IPS-15b (cell line): Measurements from ENCODE around the gene GARIN5B.

ENCODE experiments used
- H3K27me3 ChIP-seq: one replicate; pipeline ENCODE4 v1.6.1; 2013; ENCODE audit warnings: low read length; ENCODE audit not compliant: control insufficient read depth, insufficient read depth
- H3K36me3 ChIP-seq: one replicate; pipeline ENCODE4 v1.6.1; 2013; ENCODE audit warnings: low read length; ENCODE audit not compliant: control insufficient read depth, insufficient read depth
- H3K4me1 ChIP-seq: one replicate; pipeline ENCODE4 v1.6.1; 2013; ENCODE audit warnings: mild to moderate bottlenecking, low read length; ENCODE audit not compliant: control insufficient read depth, insufficient read depth
- H3K4me3 ChIP-seq: one replicate; pipeline ENCODE4 v1.5.1; 2013; ENCODE audit warnings: low read depth, low read length
- H3K9ac ChIP-seq: one replicate; pipeline ENCODE4 v1.6.1; 2013; ENCODE audit warnings: low read depth, mild to moderate bottlenecking, low read length
- H3K9me3 ChIP-seq: one replicate; pipeline ENCODE4 v1.6.1; 2013; ENCODE audit warnings: mild to moderate bottlenecking, low read length; ENCODE audit not compliant: control insufficient read depth, insufficient read depth

Gene GARIN5B

GRCh38 chr19:55320844-55321419, 42.1 kb downstream of the GARIN5B start:
- Histone ChIP-seq H3K4me3 (no peak overlapping the region), H3K4me1 (no peaks in the 10 kb centered on the region), H3K9ac (no peak overlapping the region), H3K9me3 (no peaks in the 10 kb centered on the region), H3K36me3 (no peaks in the 10 kb centered on the region), H3K27me3 (no peaks in the 10 kb centered on the region)

- no peaks in the 10 kb centered on the region for H3K36me3 ChIP-seq
- H3K9ac ChIP-seq: peak overlapping the region; percentile 76
- no peaks in the 10 kb centered on the region for H3K9me3 ChIP-seq
- no peaks in the 10 kb centered on the region for H3K4me1 ChIP-seq
- no peaks in the 10 kb centered on the region for H3K27me3 ChIP-seq
- H3K4me3 ChIP-seq: peak overlapping the region; percentile 65
Measured at GRCh38 chr19:55319785-55320184, 43.3 kb downstream of the GARIN5B start.

- Histone ChIP-seq H3K4me3 (no peak overlapping the region), H3K9ac (no peak overlapping the region), H3K36me3 (peaks cover 6% of the 10 kb centered on the region), H3K4me1 (no peaks in the 10 kb centered on the region), H3K9me3 (no peaks in the 10 kb centered on the region), H3K27me3 (no peaks in the 10 kb centered on the region)
Measured at GRCh38 chr19:55316646-55317045, 46.4 kb downstream of the GARIN5B start.

- Histone ChIP-seq H3K9ac (no peak overlapping the region), H3K9me3 (no peaks in the 10 kb centered on the region), H3K27me3 (no peaks in the 10 kb centered on the region), H3K4me3 (no peak overlapping the region), H3K4me1 (no peaks in the 10 kb centered on the region), H3K36me3 (peaks cover 6% of the 10 kb centered on the region)
Measured at GRCh38 chr19:55315956-55316525, 47.0 kb downstream of the GARIN5B start.

- Histone ChIP-seq H3K9ac (no peak overlapping the region), H3K27me3 (no peaks in the 10 kb centered on the region), H3K4me1 (no peaks in the 10 kb centered on the region), H3K36me3 (peaks cover 17% of the 10 kb centered on the region), H3K9me3 (no peaks in the 10 kb centered on the region), H3K4me3 (no peak overlapping the region)
Measured at GRCh38 chr19:55314396-55314795, 48.7 kb downstream of the GARIN5B start.

- peaks cover 28% of the 10 kb centered on the region for H3K36me3 ChIP-seq
- no peak overlapping the region for H3K4me3 ChIP-seq
- H3K27me3 ChIP-seq: no peaks in the 10 kb centered on the region
- no peaks in the 10 kb centered on the region for H3K9me3 ChIP-seq
- H3K9ac ChIP-seq: no peak overlapping the region
- H3K4me1 ChIP-seq: no peaks in the 10 kb centered on the region
Measured at GRCh38 chr19:55312621-55313512, 50.2 kb downstream of the GARIN5B start.

GRCh38 chr19:55311797-55312196, 51.3 kb downstream of the GARIN5B start:
- Histone ChIP-seq H3K4me3 (no peak overlapping the region), H3K4me1 (no peaks in the 10 kb centered on the region), H3K36me3 (peaks cover 30% of the 10 kb centered on the region), H3K9ac (no peak overlapping the region), H3K9me3 (no peaks in the 10 kb centered on the region), H3K27me3 (no peaks in the 10 kb centered on the region)

- no peak overlapping the region for H3K4me3 ChIP-seq
- no peak overlapping the region for H3K9ac ChIP-seq
- H3K36me3 ChIP-seq: peaks cover 34% of the 10 kb centered on the region
- H3K4me1 ChIP-seq: no peaks in the 10 kb centered on the region
- H3K9me3 ChIP-seq: no peaks in the 10 kb centered on the region
- H3K27me3 ChIP-seq: no peaks in the 10 kb centered on the region
Measured at GRCh38 chr19:55311397-55311796, 51.7 kb downstream of the GARIN5B start.

GRCh38 chr19:55310498-55310897, 52.6 kb downstream of the GARIN5B start:
- H3K36me3 ChIP-seq: peaks cover 43% of the 10 kb centered on the region
- H3K9me3 ChIP-seq: no peaks in the 10 kb centered on the region
- no peak overlapping the region for H3K4me3 ChIP-seq
- no peaks in the 10 kb centered on the region for H3K27me3 ChIP-seq
- no peaks in the 10 kb centered on the region for H3K4me1 ChIP-seq
- H3K9ac ChIP-seq: no peak overlapping the region

GRCh38 chr19:55309448-55309847, 53.6 kb downstream of the GARIN5B start:
- Histone ChIP-seq H3K4me1 (no peaks in the 10 kb centered on the region), H3K9ac (no peak overlapping the region), H3K36me3 (peaks cover 50% of the 10 kb centered on the region), H3K4me3 (no peak overlapping the region), H3K9me3 (no peaks in the 10 kb centered on the region), H3K27me3 (no peaks in the 10 kb centered on the region)

GRCh38 chr19:55308281-55308680, 54.8 kb downstream of the GARIN5B start:
- no peaks in the 10 kb centered on the region for H3K27me3 ChIP-seq
- H3K9ac ChIP-seq: no peak overlapping the region
- no peaks in the 10 kb centered on the region for H3K4me1 ChIP-seq
- no peaks in the 10 kb centered on the region for H3K9me3 ChIP-seq
- no peak overlapping the region for H3K4me3 ChIP-seq
- H3K36me3 ChIP-seq: peaks cover 59% of the 10 kb centered on the region

- no peaks in the 10 kb centered on the region for H3K9me3 ChIP-seq
- peaks cover 63% of the 10 kb centered on the region for H3K36me3 ChIP-seq
- H3K4me3 ChIP-seq: no peak overlapping the region
- H3K27me3 ChIP-seq: no peaks in the 10 kb centered on the region
- no peak overlapping the region for H3K9ac ChIP-seq
- H3K4me1 ChIP-seq: no peaks in the 10 kb centered on the region
Measured at GRCh38 chr19:55306712-55307111, 56.3 kb downstream of the GARIN5B start.
